HT1080 (cell line): ENCODE data around the gene ELP2. TPM values are rescaled to one million over a fixed set of nuclear protein-coding genes. Genes with fewer than 3 reads are reported as not detected.
A peak's percentile ranks its signal among the peaks of the same experiment; 100 is the strongest.
"Not testable (repeated sequence)": the region's sequence is repeated elsewhere in the genome, so short reads cannot be mapped to it uniquely, and the experiment has no call there.

Experiments used
- DNase-seq: peaks from one replicate; pipeline ENCODE4 v3.0.0-alpha.2; 2015; ENCODE audit warnings: low read depth
- polyA plus RNA-seq, 2 experiments: library from polyadenylated mRNA; depleted of rRNA; stranded (reverse); fragments of >200 nt; gene quantifications; 2 replicates each; pipeline ENCODE4 v1.2.3, GENCODE V29; 2015
- total RNA-seq: library from RNA; depleted of rRNA; stranded (reverse); fragments of >200 nt; shearing (Covaris generic); gene quantifications from 2 replicates; pipeline ENCODE4 v1.2.3, GENCODE V29; 2014; rRNA removed

The ELP2 gene
- total RNA-seq: 149 and 177 TPM in 2 replicates
- polyA plus RNA-seq (2015; cell fraction: cytosol; rRNA removed): 75.2 and 81.7 TPM in 2 replicates
- polyA plus RNA-seq (2015; cell fraction: nucleus; rRNA removed): 232 and 234 TPM in 2 replicates

- peak; percentile 91 for DNase-seq
Observed at GRCh38 chr18:36129300-36130038, at the start of gene ELP2, which contains the start of gene SLC39A6. TSS of gene ELP2 (plus strand) at chr18:36129899. CDS start at chr18:36129934, 35 bp downstream. TSS of gene SLC39A6 (minus strand) at chr18:36129340. CDS start at chr18:36127007, 2,333 bp downstream.

- DNase-seq: not testable (repeated sequence)
Observed at GRCh38 chr18:36081118-36081517, 48.6 kb upstream of the ELP2 start.

- DNase-seq: no peak
Observed at GRCh38 chr18:36083729-36084128, 46.0 kb upstream of the ELP2 start.

GRCh38 chr18:36085195-36085594 is 44.5 kb upstream of the ELP2 start:
- no peak for DNase-seq

GRCh38 chr18:36086186-36086585 is 43.5 kb upstream of the ELP2 start:
- DNase-seq: peak; percentile 52

GRCh38 chr18:36088256-36088655 is 41.4 kb upstream of the ELP2 start:
- DNase-seq: no peak

GRCh38 chr18:36089001-36089400 is 40.7 kb upstream of the ELP2 start:
- DNase-seq: no peak

GRCh38 chr18:36092116-36092515 is 37.6 kb upstream of the ELP2 start:
- DNase-seq: not testable (repeated sequence)

- no peak for DNase-seq
Observed at GRCh38 chr18:36094431-36094830, 35.3 kb upstream of the ELP2 start.

GRCh38 chr18:36095936-36096519 is 33.7 kb upstream of the ELP2 start:
- DNase-seq: peak; percentile 47

GRCh38 chr18:36096955-36097354 is 32.7 kb upstream of the ELP2 start:
- no peak for DNase-seq

GRCh38 chr18:36099311-36099710 is 30.4 kb upstream of the ELP2 start:
- DNase-seq: no peak

GRCh38 chr18:36101943-36102342 is 27.8 kb upstream of the ELP2 start:
- no peak for DNase-seq

- DNase-seq: no peak
Observed at GRCh38 chr18:36104749-36105148, 24.9 kb upstream of the ELP2 start.

- DNase-seq: no peak
Observed at GRCh38 chr18:36107477-36107876, 22.2 kb upstream of the ELP2 start.

GRCh38 chr18:36108196-36108595 is 21.5 kb upstream of the ELP2 start:
- DNase-seq: no peak

GRCh38 chr18:36108601-36109000 is 21.1 kb upstream of the ELP2 start:
- no peak for DNase-seq

- DNase-seq: no peak
Observed at GRCh38 chr18:36109737-36110136, 20.0 kb upstream of the ELP2 start.

GRCh38 chr18:36112302-36112701 is 17.4 kb upstream of the ELP2 start:
- no peak for DNase-seq

GRCh38 chr18:36114251-36114650 is 15.4 kb upstream of the ELP2 start:
- no peak for DNase-seq

GRCh38 chr18:36114738-36115137 is 15.0 kb upstream of the ELP2 start:
- no peak for DNase-seq

GRCh38 chr18:36116771-36117170 is 12.9 kb upstream of the ELP2 start:
- DNase-seq: not testable (repeated sequence)

- DNase-seq: no peak
Observed at GRCh38 chr18:36120297-36120696, 9.4 kb upstream of the ELP2 start.
